Heart left ventricle (tissue), 13 donors: ENCODE measurements around the gene SNX9.

ENCODE experiments used
- POLR2A ChIP-seq, 2 donors: fragments of 450-650 bp; IDR thresholded peaks; one replicate each; pipeline ENCODE4 v1.6.1; 2017; ENCODE audit warnings: antibody characterized with exemption in 2 of 2, mild to moderate bottlenecking in 2 of 2, moderate library complexity in 2 of 2
- TF ChIP-seq, protein P1 (sequence below), 12 donors: fragments of 200-600 bp; sonication (generic) in 4 of 12; IDR thresholded peaks; one replicate each; pipeline versions ENCODE4 v1.5.0 to v1.8.0; 2018 to 2022; ENCODE audit warnings: antibody characterized with exemption in 12 of 12, mild to moderate bottlenecking in 5 of 12
- donor health status: ischemic (EF 13 %, LVEDD 7.1; RV severe dilation, severe dysfunction).
- donor health status: DM: no; HTN: yes; CAD: no.
- donor health status: DM: no; HTN: no; CAD: no.
- donor health status: ischemic (EF 25% LVEDD 6.9; RV normal size, moderate dysfunction).
- donor health status: ischemic (EF 25% LVEDD 5.7; RV mildly dilated, moderate dysfunction).
- donor health status: ischemic (EF 35%, LVEDD 5.7; RV mildly dilated, moderate dysfunction).
- donor health status: nonischemic (EF 11% LVEDD 7.7; RV severe dilation, severe dysfunction).
- donor health status: DM: yes; HTN: yes; CAD: no.
- donor health status: PGD.
- donor health status: ischemic (EF 29% LVEDD 5.4; RV normal size, mild dysfunction).
- donor health status: nonischemic (EF 23%, LVEDD 6.1; RV moderate dilation, normal function).

- TF ChIP-seq, protein P1, sequence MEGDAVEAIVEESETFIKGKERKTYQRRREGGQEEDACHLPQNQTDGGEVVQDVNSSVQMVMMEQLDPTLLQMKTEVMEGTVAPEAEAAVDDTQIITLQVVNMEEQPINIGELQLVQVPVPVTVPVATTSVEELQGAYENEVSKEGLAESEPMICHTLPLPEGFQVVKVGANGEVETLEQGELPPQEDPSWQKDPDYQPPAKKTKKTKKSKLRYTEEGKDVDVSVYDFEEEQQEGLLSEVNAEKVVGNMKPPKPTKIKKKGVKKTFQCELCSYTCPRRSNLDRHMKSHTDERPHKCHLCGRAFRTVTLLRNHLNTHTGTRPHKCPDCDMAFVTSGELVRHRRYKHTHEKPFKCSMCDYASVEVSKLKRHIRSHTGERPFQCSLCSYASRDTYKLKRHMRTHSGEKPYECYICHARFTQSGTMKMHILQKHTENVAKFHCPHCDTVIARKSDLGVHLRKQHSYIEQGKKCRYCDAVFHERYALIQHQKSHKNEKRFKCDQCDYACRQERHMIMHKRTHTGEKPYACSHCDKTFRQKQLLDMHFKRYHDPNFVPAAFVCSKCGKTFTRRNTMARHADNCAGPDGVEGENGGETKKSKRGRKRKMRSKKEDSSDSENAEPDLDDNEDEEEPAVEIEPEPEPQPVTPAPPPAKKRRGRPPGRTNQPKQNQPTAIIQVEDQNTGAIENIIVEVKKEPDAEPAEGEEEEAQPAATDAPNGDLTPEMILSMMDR (IDR thresholded peaks at IDR 0.05), result no peak
- no peak for TF ChIP-seq POLR2A (IDR thresholded peaks at IDR 0.05)
Observed at GRCh38 chr6:157832250-157832967, 9.4 kb downstream of the SNX9 start.
